ENCODE data around the gene MRPS34.

Gene MRPS34

DNA sequence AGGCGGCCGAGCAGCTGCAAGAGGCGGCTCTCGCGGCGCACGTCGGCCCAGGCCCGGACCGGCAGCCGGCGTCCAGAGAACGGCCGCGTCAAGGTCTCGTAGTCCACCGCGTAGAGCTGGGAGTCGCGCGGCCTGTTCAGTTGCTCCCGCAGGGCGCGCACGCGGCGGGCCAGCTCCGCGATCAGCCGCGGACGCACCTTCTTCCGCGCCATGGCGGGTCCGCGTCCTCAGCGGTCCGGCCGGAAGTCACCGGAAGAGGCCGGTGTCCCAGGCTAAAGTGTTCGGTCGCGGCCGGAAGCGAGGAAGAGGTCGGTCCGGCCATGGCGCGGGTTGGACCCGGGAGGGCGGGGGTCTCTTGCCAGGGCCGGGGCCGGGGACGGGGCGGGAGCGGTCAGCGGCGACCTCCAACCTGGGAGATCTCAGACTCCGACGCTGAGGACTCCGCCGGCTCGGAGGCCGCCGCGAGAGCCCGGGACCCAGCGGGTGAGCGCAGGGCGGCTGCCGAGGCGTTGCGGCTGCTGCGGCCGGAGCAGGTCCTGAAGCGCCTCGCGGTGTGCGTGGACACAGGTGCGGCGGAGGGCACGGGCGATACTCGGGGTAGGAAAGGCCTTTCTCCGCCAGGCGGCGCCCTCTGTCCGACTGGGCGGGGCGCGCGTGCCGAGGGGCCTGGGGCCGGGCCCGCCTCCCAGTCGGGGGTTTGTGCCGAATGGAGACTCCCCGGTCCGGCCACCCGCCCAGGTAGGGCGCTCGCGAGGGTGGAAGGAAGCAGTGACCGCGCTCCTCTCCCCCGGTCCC, at the start of gene MRPS34:
Gene MRPS34, minus strand, starts transcription at position 227 of the 795 bp plus-strand sequence. Its CDS starts 15 bp downstream, at position 212.
- TF ChIP-seq CTCF (conservative IDR thresholded peaks at IDR 0.05) = peak; percentile 84
- H3K27ac ChIP-seq = peak within 1 kb of the TSS; percentile 88

DNA sequence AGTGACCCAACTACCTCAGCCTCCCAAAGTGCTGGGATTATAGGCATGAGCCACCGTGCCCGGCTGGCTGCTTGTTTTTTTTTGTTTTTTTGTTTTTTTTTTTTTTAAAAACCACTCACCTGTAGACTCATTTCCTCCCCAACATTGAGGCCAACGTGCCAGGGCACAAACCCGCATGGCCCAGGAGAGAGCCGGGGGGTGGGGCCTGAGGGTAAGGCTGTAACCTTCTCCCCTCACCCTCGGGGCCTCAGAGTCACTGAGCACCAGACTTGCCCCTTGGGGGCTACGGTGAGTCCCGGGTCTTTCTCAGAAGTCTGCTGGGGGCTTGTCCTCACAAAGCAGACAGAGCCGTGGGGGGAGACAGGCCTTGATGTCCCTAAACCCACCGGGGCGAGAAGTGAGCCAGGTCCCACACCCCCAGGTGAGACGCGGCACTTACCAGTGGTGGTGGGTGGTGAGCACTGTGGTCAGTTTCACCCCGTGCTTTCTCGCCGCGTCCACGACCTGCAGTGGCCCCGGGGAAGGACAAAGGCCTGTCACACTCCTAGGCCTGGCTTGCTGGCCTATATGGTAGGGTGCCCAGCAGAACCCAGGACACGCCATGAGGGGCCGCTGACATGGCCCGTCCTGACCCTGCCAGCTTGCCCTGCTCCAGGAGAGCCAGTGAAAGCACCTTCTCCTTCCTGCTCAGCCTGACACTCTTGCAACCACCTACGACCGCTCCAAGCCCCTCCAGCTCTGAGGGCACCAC, 49.1 kb upstream of the MRPS34 start:
- no peak overlapping the region for H3K27ac ChIP-seq
- no peak for TF ChIP-seq CTCF (conservative IDR thresholded peaks at IDR 0.05)

DNA sequence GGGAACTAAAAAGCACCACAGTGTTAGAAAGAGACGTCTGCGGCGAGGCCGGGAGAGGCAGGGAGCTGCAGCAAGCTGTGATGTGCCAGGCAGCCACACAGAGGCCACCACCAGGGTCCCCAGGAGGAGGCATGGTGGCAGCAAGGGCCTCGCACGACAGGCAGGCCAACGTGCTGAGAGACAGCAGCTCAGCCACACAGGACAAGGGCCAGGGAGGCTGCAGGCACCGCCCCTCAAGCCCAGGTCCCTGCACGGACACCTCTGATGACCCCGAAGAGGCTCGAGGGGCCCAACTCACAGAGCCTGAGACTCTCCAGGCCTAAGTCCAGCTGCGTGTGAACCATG, 48.0 kb upstream of the MRPS34 start:
- H3K27ac ChIP-seq = no peak overlapping the region

GRCh38 chr16:1820096-1820945, 47.4 kb upstream of the MRPS34 start:
- H3K27ac ChIP-seq = no peak overlapping the region
- no peak for TF ChIP-seq CTCF (conservative IDR thresholded peaks at IDR 0.05)

More for the DNA sequence above, 48.0 kb upstream of the MRPS34 start:
- TF ChIP-seq CTCF (conservative IDR thresholded peaks at IDR 0.05) = no peak

- H3K27ac ChIP-seq = no peak overlapping the region
- no peak for TF ChIP-seq CTCF (conservative IDR thresholded peaks at IDR 0.05)
Observed at GRCh38 chr16:1819611-1820010, 46.7 kb upstream of the MRPS34 start.

- no peak overlapping the region for H3K27ac ChIP-seq
- TF ChIP-seq CTCF (conservative IDR thresholded peaks at IDR 0.05) = no peak
Observed at GRCh38 chr16:1818873-1819525, 46.1 kb upstream of the MRPS34 start.

Data from VCaP (cell line).